Choroid plexus epithelial cell (primary cell): Measurements from ENCODE around the gene RIOK2.

Experiments
- DNase-seq: peaks from one replicate; pipeline ENCODE4 v3.0.0-alpha.2; 2010; ENCODE audit warnings: low read depth
- H3K4me3 ChIP-seq: 2 replicates; pipeline ENCODE4 v1.5.1; 2011; ENCODE audit warnings: low read depth, mild to moderate bottlenecking, control low read depth, low read length, moderate library complexity
- CTCF ChIP-seq: conservative IDR thresholded peaks from 2 replicates; pipeline ENCODE4 v1.5.1; 2011; ENCODE audit warnings: low read depth, mild to moderate bottlenecking, control low read depth, inconsistent platforms, low read length, moderate library complexity

The RIOK2 gene

GRCh38 chr5:97223596-97223995 lies 40.5 kb upstream of the RIOK2 start:
- TF ChIP-seq CTCF: no peak
- DNase-seq: no peak
- no peak overlapping the region for H3K4me3 ChIP-seq

- no peak overlapping the region for H3K4me3 ChIP-seq
- no peak for DNase-seq
- no peak for TF ChIP-seq CTCF
Observed at GRCh38 chr5:97209343-97209742, 26.3 kb upstream of the RIOK2 start.

DNA sequence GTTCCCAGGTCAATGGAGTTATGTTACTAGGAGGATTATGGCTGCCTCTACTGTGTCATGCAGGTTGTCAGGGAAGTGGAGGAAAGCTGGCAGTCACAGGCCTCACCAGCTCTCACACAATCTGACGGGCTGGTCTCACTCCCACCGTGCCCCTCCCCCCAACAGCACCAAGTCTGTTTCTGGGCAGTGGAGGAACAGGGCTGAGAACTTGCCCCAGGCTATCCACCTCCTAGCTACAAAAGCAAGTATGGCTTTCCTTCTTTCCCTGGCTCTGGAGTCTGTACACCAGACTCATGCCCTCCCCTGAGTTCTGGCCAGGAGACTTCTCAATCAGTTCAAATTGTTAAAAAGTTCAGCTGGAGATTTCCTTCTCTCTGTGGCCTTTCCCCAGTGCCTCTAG lies 25.7 kb upstream of the RIOK2 start:
- no peak overlapping the region for H3K4me3 ChIP-seq
- no peak for DNase-seq
- TF ChIP-seq CTCF: no peak

GRCh38 chr5:97208184-97208713 lies 25.2 kb upstream of the RIOK2 start:
- DNase-seq: no peak
- no peak for TF ChIP-seq CTCF

DNA sequence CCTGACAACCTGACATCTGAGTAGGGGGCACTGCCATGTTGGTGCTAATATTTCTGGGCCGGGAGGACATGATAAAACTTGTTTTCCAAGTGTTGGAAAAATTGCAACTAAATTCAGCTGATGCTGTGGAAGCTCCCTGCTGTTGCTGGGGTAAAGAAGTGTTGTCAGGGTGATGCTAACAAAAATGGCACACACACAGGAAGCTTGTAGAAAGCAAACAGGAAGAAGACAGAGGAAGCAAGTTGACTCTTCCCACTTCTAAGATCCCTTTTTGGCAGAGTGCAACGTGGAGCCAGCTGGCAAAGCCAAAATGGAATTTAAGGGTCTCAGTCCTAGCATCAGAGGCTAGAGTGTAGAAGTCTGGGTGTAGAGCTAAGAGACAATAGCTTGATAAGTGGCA lies 11.3 kb upstream of the RIOK2 start:
- DNase-seq: no peak
- H3K4me3 ChIP-seq: no peak overlapping the region
- TF ChIP-seq CTCF: no peak

More at GRCh38 chr5:97208184-97208713, 25.2 kb upstream of the RIOK2 start:
- H3K4me3 ChIP-seq: no peak overlapping the region

- no peak for DNase-seq
- H3K4me3 ChIP-seq: no peak overlapping the region
- TF ChIP-seq CTCF: no peak
Observed at GRCh38 chr5:97193355-97193688, 10.3 kb upstream of the RIOK2 start.

DNA sequence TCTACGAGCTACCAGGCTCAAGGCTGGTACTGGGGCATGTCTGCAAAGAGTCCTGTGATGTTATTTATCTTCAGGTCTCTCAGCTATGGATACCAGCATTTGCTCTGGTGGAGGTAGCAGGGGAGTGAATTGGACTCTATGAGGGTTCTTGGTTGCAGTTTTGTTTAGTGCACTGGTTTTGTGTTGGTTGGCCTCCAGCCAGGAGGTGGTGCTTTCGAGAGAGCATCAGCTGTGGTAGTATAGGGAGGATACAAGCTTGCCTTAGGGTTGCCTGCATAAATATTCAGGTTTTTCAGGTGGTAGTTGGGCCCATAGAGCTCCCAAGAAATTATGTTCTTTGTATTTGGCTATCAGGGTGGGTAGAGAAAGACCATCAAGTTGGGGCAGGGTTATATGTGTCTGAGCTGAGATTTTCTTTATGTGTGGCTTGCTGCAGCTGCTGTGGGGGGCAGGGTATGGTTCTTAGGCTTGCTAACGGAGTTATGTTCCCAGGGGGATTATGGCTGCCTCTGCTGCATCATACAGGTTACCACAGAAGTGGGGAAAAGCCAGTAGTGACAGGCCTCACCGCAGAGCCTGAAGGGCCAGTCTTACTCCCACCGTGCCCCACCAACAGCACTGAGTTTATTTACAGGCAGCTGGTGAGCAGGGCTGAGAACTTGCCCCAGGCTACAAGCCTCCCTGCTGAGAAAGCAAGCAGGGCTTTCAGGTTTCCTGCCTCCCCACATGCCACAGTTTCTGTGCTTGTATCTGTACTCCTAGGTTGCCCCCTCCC lies 9.7 kb upstream of the RIOK2 start:
- H3K4me3 ChIP-seq: no peak overlapping the region
- DNase-seq: peak; percentile 57
- TF ChIP-seq CTCF: no peak
